ENCODE measurements around the gene ABCA3.
"Not testable (repeated sequence)": the region's sequence is repeated elsewhere in the genome, so short reads cannot be mapped to it uniquely, and the experiment has no call there.

- not testable (repeated sequence) for TF ChIP-seq CTCF (IDR thresholded peaks at IDR 0.05); EZH2 (IDR thresholded peaks at IDR 0.05; ENCODE audit: borderline replicate concordance, insufficient read depth, low read depth, low read length, poor library complexity, severe bottlenecking)
Observed at GRCh38 chr16:2263026-2263425, 77.5 kb downstream of the ABCA3 start.

Measured in B cell (primary cell).